A673 (cell line): ENCODE results near the gene COLEC12. TPM values are rescaled to one million over a fixed set of nuclear protein-coding genes. Genes with fewer than 3 reads are reported as not detected.

Source experiments
- BruUV-seq: library from RNA; stranded (reverse); fragments of 400-500 nt; replicated peaks from 2 replicates; lab custom pipeline; 2021; lab: Mats Ljungman, UMichigan
- CTCF ChIA-PET: fragments of 300-600 bp; sonication (Branson Sonifier 250); formaldehyde crosslinking; loops from one replicate; lab custom pipeline; 2022; ENCODE audit warnings: antibody characterized with exemption; lab: Charles Lee
- POLR2A ChIA-PET: fragments of 300-600 bp; sonication (Branson Sonifier 250); formaldehyde crosslinking; loops from one replicate; lab custom pipeline; 2022; ENCODE audit warnings: antibody characterized with exemption; ENCODE audit not compliant: low non-redundant PET; lab: Charles Lee
- DNase-seq: peaks from one replicate; pipeline ENCODE4 v3.0.0-alpha.2; 2015; ENCODE audit warnings: low spot score
- H3K27ac ChIP-seq: fragments of 200-600 bp; sonication (generic); 2 replicates; pipeline ENCODE4 v1.5.1; 2016; ENCODE audit warnings: mixed run types, low read depth, mild to moderate bottlenecking, mixed read lengths, antibody characterized with exemption, low read length; ENCODE audit not compliant: poor library complexity, severe bottlenecking
- H3K27me3 ChIP-seq: fragments of 200-600 bp; sonication (generic); replicated peaks from 2 replicates; pipeline ENCODE4 v1.6.1; 2017; ENCODE audit warnings: mixed run types, low read depth, mild to moderate bottlenecking, mixed read lengths, antibody characterized with exemption, low read length; ENCODE audit not compliant: insufficient read depth, poor library complexity
- H3K36me3 ChIP-seq: fragments of 200-600 bp; sonication (generic); 2 replicates; pipeline ENCODE4 v1.6.1; 2016; ENCODE audit warnings: mixed run types, mild to moderate bottlenecking, mixed read lengths, antibody characterized with exemption, low read length; ENCODE audit not compliant: insufficient read depth, poor library complexity, severe bottlenecking
- H3K4me1 ChIP-seq: fragments of 200-600 bp; sonication (generic); 2 replicates; pipeline ENCODE4 v1.6.1; 2017; ENCODE audit warnings: mixed run types, mild to moderate bottlenecking, mixed read lengths, antibody characterized with exemption, low read length; ENCODE audit not compliant: insufficient read depth, poor library complexity, severe bottlenecking
- H3K4me3 ChIP-seq: fragments of 200-600 bp; sonication (generic); 2 replicates; pipeline ENCODE4 v1.5.1; 2016; ENCODE audit warnings: low read depth, mixed run types, mild to moderate bottlenecking, mixed read lengths, low read length; ENCODE audit not compliant: poor library complexity, severe bottlenecking
- H3K9me3 ChIP-seq: fragments of 200-600 bp; sonication (generic); 2 replicates; pipeline ENCODE4 v1.6.1; 2016; ENCODE audit warnings: mixed run types, low read depth, mild to moderate bottlenecking, mixed read lengths, antibody characterized with exemption, low read length; ENCODE audit not compliant: poor library complexity, severe bottlenecking
- EZH2 ChIP-seq: fragments of 200-600 bp; sonication (generic); IDR thresholded peaks from 2 replicates; pipeline ENCODE4 v1.6.1; 2017; ENCODE audit warnings: borderline replicate concordance, low read depth, mild to moderate bottlenecking, mixed read lengths, antibody characterized with exemption, low read length; ENCODE audit not compliant: poor library complexity, severe bottlenecking
- intact Hi-C: fragments of 100-400 bp; cut with micrococcal nuclease; formaldehyde crosslinking; loops from one replicate; pipeline ENCODE4 v1.10.0; 2022; ENCODE audit not compliant: unreplicated experiment
- total RNA-seq: library from RNA; stranded (reverse); gene quantifications from 2 replicates; pipeline ENCODE4 v1.2.3, GENCODE V29; 2021
- TF ChIP-seq, protein P1 (sequence below): fragments of 300-800, 200-600 bp; sonication (generic); conservative IDR thresholded peaks from 2 replicates; pipeline ENCODE4 v1.5.1; 2017; ENCODE audit warnings: low read depth, mild to moderate bottlenecking, antibody characterized with exemption, low read length, moderate library complexity, mixed read lengths

The COLEC12 gene
- total RNA-seq, 1 experiment from 2014 or later, result 0.86 TPM

DNA sequence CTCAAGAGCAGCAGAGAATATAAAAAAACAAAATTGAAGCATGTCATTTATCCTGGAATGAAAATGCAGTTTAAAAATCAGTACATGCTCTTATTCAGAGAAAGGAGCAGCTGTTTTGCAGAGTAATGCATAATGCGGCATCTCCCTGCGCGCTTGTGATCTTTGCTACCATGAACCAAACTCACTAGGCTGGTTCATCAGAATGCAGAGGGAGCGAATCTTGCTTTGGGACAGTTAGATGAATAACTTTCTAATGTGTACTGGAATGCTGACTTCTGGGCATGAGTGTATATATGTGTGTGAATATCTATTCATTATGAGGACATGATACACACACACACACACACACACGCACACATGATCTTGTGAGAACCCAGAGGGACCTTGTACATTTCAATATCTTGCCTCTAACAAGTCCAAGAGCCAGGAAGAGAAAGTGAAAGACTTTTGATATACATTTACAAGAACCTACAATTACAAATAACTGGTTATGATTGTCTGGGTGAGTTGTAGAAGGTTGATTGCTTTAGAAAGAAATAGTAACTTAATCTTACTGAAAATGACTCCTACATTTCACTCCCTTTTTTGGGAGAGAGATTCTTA, 178.5 kb downstream of the COLEC12 start:
- H3K27ac ChIP-seq, result no peak overlapping the region
- CTCF ChIA-PET, result no interaction called here
- no TSS peak for BruUV-seq

DNA sequence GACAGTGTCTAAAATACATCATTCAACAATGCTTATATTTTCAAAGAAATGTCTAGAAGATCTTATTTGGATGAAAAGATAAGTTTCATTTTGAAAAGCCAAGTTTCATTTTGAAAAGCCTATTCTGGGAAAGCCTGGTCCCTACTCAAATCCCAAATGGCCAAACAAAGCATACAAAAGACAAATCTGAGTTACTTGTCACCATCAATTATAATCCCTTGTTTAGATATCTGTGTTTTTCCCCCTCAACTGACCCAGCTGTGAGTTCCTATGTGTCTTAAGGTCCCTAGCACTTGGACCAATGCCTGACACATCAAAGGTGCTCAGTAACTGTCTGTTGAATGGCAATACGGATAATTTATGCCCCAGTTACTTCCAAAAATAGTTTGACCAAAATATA, 180.3 kb downstream of the COLEC12 start:
- no peaks in the 10 kb centered on the region for H3K9me3 ChIP-seq
- ChIA-PET CTCF (no interaction called here), POLR2A (no interaction called here)
- TF ChIP-seq, protein P1, sequence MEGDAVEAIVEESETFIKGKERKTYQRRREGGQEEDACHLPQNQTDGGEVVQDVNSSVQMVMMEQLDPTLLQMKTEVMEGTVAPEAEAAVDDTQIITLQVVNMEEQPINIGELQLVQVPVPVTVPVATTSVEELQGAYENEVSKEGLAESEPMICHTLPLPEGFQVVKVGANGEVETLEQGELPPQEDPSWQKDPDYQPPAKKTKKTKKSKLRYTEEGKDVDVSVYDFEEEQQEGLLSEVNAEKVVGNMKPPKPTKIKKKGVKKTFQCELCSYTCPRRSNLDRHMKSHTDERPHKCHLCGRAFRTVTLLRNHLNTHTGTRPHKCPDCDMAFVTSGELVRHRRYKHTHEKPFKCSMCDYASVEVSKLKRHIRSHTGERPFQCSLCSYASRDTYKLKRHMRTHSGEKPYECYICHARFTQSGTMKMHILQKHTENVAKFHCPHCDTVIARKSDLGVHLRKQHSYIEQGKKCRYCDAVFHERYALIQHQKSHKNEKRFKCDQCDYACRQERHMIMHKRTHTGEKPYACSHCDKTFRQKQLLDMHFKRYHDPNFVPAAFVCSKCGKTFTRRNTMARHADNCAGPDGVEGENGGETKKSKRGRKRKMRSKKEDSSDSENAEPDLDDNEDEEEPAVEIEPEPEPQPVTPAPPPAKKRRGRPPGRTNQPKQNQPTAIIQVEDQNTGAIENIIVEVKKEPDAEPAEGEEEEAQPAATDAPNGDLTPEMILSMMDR, result no peak
- TF ChIP-seq EZH2, result no peak
- DNase-seq, result no peak
- intact Hi-C loops, result no loop called here
- H3K27ac ChIP-seq, result no peak overlapping the region
- no peak overlapping the region for H3K4me3 ChIP-seq
- H3K4me1 ChIP-seq, result no peaks in the 10 kb centered on the region
- no peaks in the 10 kb centered on the region for H3K36me3 ChIP-seq
- no TSS peak for BruUV-seq
- H3K27me3 ChIP-seq, result no peaks in the 10 kb centered on the region

More for the DNA sequence above, 178.5 kb downstream of the COLEC12 start:
- Histone ChIP-seq H3K4me1 (no peaks in the 10 kb centered on the region), H3K27me3 (no peaks in the 10 kb centered on the region), H3K9me3 (no peaks in the 10 kb centered on the region), H3K36me3 (no peaks in the 10 kb centered on the region), H3K4me3 (no peak overlapping the region)
- DNase-seq, result no peak
- no peak for TF ChIP-seq EZH2
- POLR2A ChIA-PET, result no interaction called here
- intact Hi-C loops, result no loop called here

GRCh38 chr18:319720-320119, 180.8 kb downstream of the COLEC12 start:
- H3K9me3 ChIP-seq, result no peaks in the 10 kb centered on the region
- TF ChIP-seq EZH2, result no peak
- TF ChIP-seq, protein P1, result no peak
- H3K27ac ChIP-seq, result no peak overlapping the region
- no peaks in the 10 kb centered on the region for H3K4me1 ChIP-seq
- CTCF ChIA-PET, result no interaction called here
- intact Hi-C loops, result no loop called here
- POLR2A ChIA-PET, result no interaction called here
- no peaks in the 10 kb centered on the region for H3K27me3 ChIP-seq
- no peaks in the 10 kb centered on the region for H3K36me3 ChIP-seq
- DNase-seq, result no peak
- BruUV-seq, result no TSS peak
- H3K4me3 ChIP-seq, result no peak overlapping the region

GRCh38 chr18:318791-319291, 181.7 kb downstream of the COLEC12 start:
- Histone ChIP-seq H3K27me3 (no peaks in the 10 kb centered on the region), H3K36me3 (no peaks in the 10 kb centered on the region), H3K27ac (no peak overlapping the region), H3K9me3 (no peaks in the 10 kb centered on the region), H3K4me1 (no peaks in the 10 kb centered on the region), H3K4me3 (no peak overlapping the region)
- CTCF ChIA-PET, result no interaction called here
- POLR2A ChIA-PET, result no interaction called here
- TF ChIP-seq EZH2, result no peak
- TF ChIP-seq, protein P1, result no peak
- intact Hi-C loops, result no loop called here
- no TSS peak for BruUV-seq
- DNase-seq, result no peak
